ENCODE data around the gene SORCS2.

SORCS2 gene

DNA sequence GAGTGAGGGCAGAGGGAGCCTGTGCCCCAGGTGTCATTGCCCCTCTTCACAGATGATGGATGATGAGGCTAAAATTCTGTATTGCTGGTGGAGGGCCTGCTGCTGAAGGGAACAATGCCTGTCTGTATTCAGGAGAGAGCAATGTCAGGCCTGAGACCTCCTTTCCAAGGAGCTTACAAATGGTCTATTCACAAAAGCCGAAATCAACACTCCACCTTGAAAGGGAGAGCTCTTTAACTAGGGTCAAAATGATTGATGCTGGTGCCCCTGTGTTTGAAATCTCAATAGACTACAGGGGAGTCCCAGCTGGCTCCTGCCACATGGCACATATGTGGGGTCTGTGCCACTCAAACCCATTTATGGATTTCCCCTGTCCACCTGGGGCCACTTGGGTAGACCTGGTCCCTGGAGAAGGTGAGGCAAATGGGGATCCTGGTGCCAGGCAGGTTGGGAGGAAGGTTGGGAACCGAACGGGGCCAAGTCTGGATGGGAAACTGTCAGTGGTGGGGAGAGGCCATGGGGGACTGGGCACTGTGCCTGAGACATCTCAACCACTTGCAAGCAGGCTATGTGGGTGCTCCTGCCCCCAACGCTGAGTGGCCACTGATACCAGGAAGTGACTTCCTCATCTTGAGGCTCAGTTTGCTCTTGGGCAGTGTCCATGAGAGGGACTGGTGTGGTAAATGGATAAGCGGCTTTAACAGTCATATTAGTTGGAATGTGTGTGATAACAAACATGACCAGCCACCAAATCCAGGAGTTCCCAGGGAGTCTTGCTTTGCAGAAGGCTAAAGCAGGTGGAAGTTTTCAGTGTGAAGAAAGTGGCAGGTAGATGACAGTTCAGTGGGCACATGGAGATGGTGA lies 466.2 kb downstream of the SORCS2 start:
- no peak for TF ChIP-seq CTCF (IDR thresholded peaks at IDR 0.05; ENCODE audit: control insufficient read depth, insufficient read depth, low read depth, low read length, missing control alignments)

GRCh38 chr4:7659429-7660175 lies 467.3 kb downstream of the SORCS2 start:
- no peak for TF ChIP-seq CTCF (IDR thresholded peaks at IDR 0.05; ENCODE audit: control insufficient read depth, insufficient read depth, low read depth, low read length, missing control alignments)
- no peak for DNase-seq (ENCODE audit: low read depth)
- no peak overlapping the region for H3K4me3 ChIP-seq (ENCODE audit: control insufficient read depth, low read depth, low read length)

More for the DNA sequence above, 466.2 kb downstream of the SORCS2 start:
- H3K4me3 ChIP-seq (ENCODE audit: control insufficient read depth, low read depth, low read length), result no peak overlapping the region
- no peak for DNase-seq (ENCODE audit: low read depth)

GRCh38 chr4:7660176-7661039 lies 468.1 kb downstream of the SORCS2 start:
- TF ChIP-seq CTCF (IDR thresholded peaks at IDR 0.05; ENCODE audit: control insufficient read depth, insufficient read depth, low read depth, low read length, missing control alignments), result no peak

GRCh38 chr4:7661066-7661748 lies 468.9 kb downstream of the SORCS2 start:
- no peak for TF ChIP-seq CTCF (IDR thresholded peaks at IDR 0.05; ENCODE audit: control insufficient read depth, insufficient read depth, low read depth, low read length, missing control alignments)
- DNase-seq (ENCODE audit: low read depth), result no peak
- H3K4me3 ChIP-seq (ENCODE audit: control insufficient read depth, low read depth, low read length), result no peak overlapping the region

More at GRCh38 chr4:7660176-7661039, 468.1 kb downstream of the SORCS2 start:
- no peak for DNase-seq (ENCODE audit: low read depth)
- H3K4me3 ChIP-seq (ENCODE audit: control insufficient read depth, low read depth, low read length), result no peak overlapping the region

- H3K4me3 ChIP-seq (ENCODE audit: control insufficient read depth, low read depth, low read length), result no peak overlapping the region
Measured at GRCh38 chr4:7661846-7662506, 469.6 kb downstream of the SORCS2 start.

More at GRCh38 chr4:7661846-7662506, 469.6 kb downstream of the SORCS2 start:
- no peak for DNase-seq (ENCODE audit: low read depth)
- no peak for TF ChIP-seq CTCF (IDR thresholded peaks at IDR 0.05; ENCODE audit: control insufficient read depth, insufficient read depth, low read depth, low read length, missing control alignments)
